ENCODE results near the gene FAS. TPM values are rescaled to one million over a fixed set of nuclear protein-coding genes. Genes with fewer than 3 reads are reported as not detected.

The FAS gene
- total RNA-seq, 3 donors from 2014 or later (not counting 1 experiment from before 2014, with no cell fraction given) = 17.3 to 29.9 (median 26.5) TPM

- no peaks in the 10 kb centered on the region for H3K27me3 ChIP-seq (ENCODE audit: control insufficient read depth, insufficient read depth, low read length)
- no peaks in the 10 kb centered on the region for H3K4me1 ChIP-seq (ENCODE audit: control insufficient read depth, insufficient read depth, low read length)
- H3K27ac ChIP-seq (ENCODE audit: low read length) = no peak overlapping the region
- H3K4me3 Mint-ChIP-seq = no peak overlapping the region
- WGBS (ENCODE audit: insufficient coverage) = 97% methylated on average over 2 of the region's 2 CpGs
- TF ChIP-seq CTCF (IDR thresholded peaks at IDR 0.05) = no peak
- no peak for DNase-seq
- ATAC-seq = no peak
- no peaks in the 10 kb centered on the region for H3K9me3 Mint-ChIP-seq
- no peak overlapping the region for H3K27ac Mint-ChIP-seq
- no peaks in the 10 kb centered on the region for H3K36me3 ChIP-seq (ENCODE audit: control insufficient read depth, insufficient read depth, low read length)
- intact Hi-C loops (cut with micrococcal nuclease) = no loop called here
- H3K36me3 Mint-ChIP-seq = peaks cover 5% of the 10 kb centered on the region
- H3K4me3 ChIP-seq (ENCODE audit: low read length) = no peak overlapping the region
- H3K9me3 ChIP-seq (ENCODE audit: control insufficient read depth, insufficient read depth, low read length) = no peaks in the 10 kb centered on the region
- peaks cover 0 to 6% of the 10 kb centered on the region in 2 donors for H3K4me1 Mint-ChIP-seq
- no peaks in the 10 kb centered on the region for H3K27me3 Mint-ChIP-seq (ENCODE audit: low read depth in 2 of 2)
Observed at GRCh38 chr10:88949051-88949450, 41.5 kb upstream of the FAS start.

- Histone ChIP-seq H3K4me3 (ENCODE audit: low read length) (no peak overlapping the region), H3K27me3 (ENCODE audit: control insufficient read depth, insufficient read depth, low read length) (no peaks in the 10 kb centered on the region), H3K4me1 (ENCODE audit: control insufficient read depth, insufficient read depth, low read length) (no peaks in the 10 kb centered on the region), H3K9me3 (ENCODE audit: control insufficient read depth, insufficient read depth, low read length) (no peaks in the 10 kb centered on the region), H3K27ac (ENCODE audit: low read length) (no peak overlapping the region), H3K36me3 (ENCODE audit: control insufficient read depth, insufficient read depth, low read length) (no peaks in the 10 kb centered on the region)
- no peaks in the 10 kb centered on the region for H3K27me3 Mint-ChIP-seq (ENCODE audit: low read depth in 2 of 2)
- peaks cover 0 to 6% of the 10 kb centered on the region in 2 donors for H3K4me1 Mint-ChIP-seq
- H3K9me3 Mint-ChIP-seq = no peaks in the 10 kb centered on the region
- no peak overlapping the region for H3K4me3 Mint-ChIP-seq
- intact Hi-C loops (cut with micrococcal nuclease) = no loop called here
- no peak overlapping the region for H3K27ac Mint-ChIP-seq
- no peak for DNase-seq
- no peak for TF ChIP-seq CTCF (IDR thresholded peaks at IDR 0.05)
- H3K36me3 Mint-ChIP-seq = peaks cover 5% of the 10 kb centered on the region
- ATAC-seq = no peak
- 97% methylated on average over 3 of the region's 3 CpGs for WGBS (ENCODE audit: insufficient coverage)
Observed at GRCh38 chr10:88949912-88950837, 40.4 kb upstream of the FAS start.

GRCh38 chr10:88952647-88953111 is 37.9 kb upstream of the FAS start, which contains the start of gene ACTA2:
Gene ACTA2 (minus strand): TSS chr10:88952773. CDS start chr10:88948930, 3,843 bp downstream.
- H3K36me3 ChIP-seq (ENCODE audit: control insufficient read depth, insufficient read depth, low read length) = no peaks in the 10 kb centered on the region
- ATAC-seq (no peak), DNase-seq (no peak)
- H3K4me3 ChIP-seq (ENCODE audit: low read length) = no peak within 1 kb of the TSS
- H3K9me3 ChIP-seq (ENCODE audit: control insufficient read depth, insufficient read depth, low read length) = no peaks in the 10 kb centered on the region
- Mint-ChIP-seq H3K4me1 (peaks cover 0 to 6% of the 10 kb centered on the region in 2 donors), H3K36me3 (peaks cover 5% of the 10 kb centered on the region), H3K27me3 (ENCODE audit: low read depth in 2 of 2) (no peaks in the 10 kb centered on the region), H3K4me3 (no peak within 1 kb of the TSS), H3K27ac (no peak within 1 kb of the TSS), H3K9me3 (no peaks in the 10 kb centered on the region)
- WGBS (ENCODE audit: insufficient coverage) = 97% methylated on average over 8 of the region's 8 CpGs
- intact Hi-C loops (cut with micrococcal nuclease) = no loop called here
- no peak for TF ChIP-seq CTCF (IDR thresholded peaks at IDR 0.05)
- H3K4me1 ChIP-seq (ENCODE audit: control insufficient read depth, insufficient read depth, low read length) = no peaks in the 10 kb centered on the region
- no peak within 1 kb of the TSS for H3K27ac ChIP-seq (ENCODE audit: low read length)
- H3K27me3 ChIP-seq (ENCODE audit: control insufficient read depth, insufficient read depth, low read length) = no peaks in the 10 kb centered on the region

Data from natural killer cell (primary cell).